ENCODE data around the gene CTSE. TPM values are rescaled to one million over a fixed set of nuclear protein-coding genes. Genes with fewer than 3 reads are reported as not detected.
A peak's percentile ranks its signal among the peaks of the same experiment; 100 is the strongest.

CTSE gene
- total and polyA plus RNA-seq, 2 of the 8 experiments (the other 6 are each of a cell fraction or from before 2014, with no cell fraction given): 0.03 TPM; not detected in 1

DNA sequence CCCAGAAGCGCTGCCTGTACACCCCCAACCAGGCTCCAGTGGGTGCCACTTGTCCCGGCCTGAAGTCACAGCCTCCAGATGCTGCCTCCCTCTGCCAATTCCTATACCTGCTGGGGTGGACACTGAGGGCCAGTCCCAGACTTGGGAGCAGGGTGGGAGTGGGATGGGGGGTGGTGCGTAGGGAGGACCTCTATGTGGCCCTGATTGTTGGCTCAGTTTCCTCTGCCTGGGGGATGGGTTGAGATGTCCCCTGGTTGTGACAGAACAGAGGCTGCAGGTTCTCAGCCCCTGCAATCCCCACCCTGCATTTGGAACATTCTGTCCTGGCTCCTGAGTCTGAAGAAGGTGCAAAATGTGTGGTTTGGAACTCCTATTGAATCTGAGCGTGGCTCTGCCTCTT is 47.7 kb downstream of the CTSE start:
- Histone ChIP-seq H3K27ac (ENCODE audit: low read depth, low read length) (no peak overlapping the region), H3K36me3 (ENCODE audit: control insufficient read depth in 2 of 4, insufficient read depth in 4 of 4, low read length in 3 of 4) (no peaks in the 10 kb centered on the region; a peak in 1 of 8 replicates), H2BK12ac (ENCODE audit: low read depth, low read length) (no peak overlapping the region), H3K4ac (replicated peaks; ENCODE audit: insufficient read length, low read depth, low read length) (no peak overlapping the region), H2BK5ac (ENCODE audit: low read depth, low read length) (no peak overlapping the region), H3K79me2 (ENCODE audit: control insufficient read depth in 1 of 2, insufficient read depth in 2 of 2, low read length in 2 of 2) (no peaks in the 10 kb centered on the region), H3K23ac (ENCODE audit: insufficient read length) (no peak overlapping the region), H3K4me2 (ENCODE audit: insufficient read depth in 1 of 2, low read depth in 2 of 2, low read length in 2 of 2) (no peak overlapping the region), H2BK20ac (ENCODE audit: low read length) (no peak overlapping the region), H3K9me3 (ENCODE audit: insufficient read depth in 2 of 2, low read depth in 1 of 2, low read length in 1 of 2) (peaks cover 0 to 4% of the 10 kb centered on the region in 2 experiments; a peak in 1 of 4 replicates), H4K8ac (ENCODE audit: extremely low read depth, insufficient read depth, low read length) (no peak overlapping the region), H2AFZ (ENCODE audit: low read length) (no peak overlapping the region), H2BK120ac (replicated peaks; ENCODE audit: low read depth, low read length) (no peak overlapping the region), H3K56ac (replicated peaks; ENCODE audit: insufficient read length, low read depth, low read length) (no peak overlapping the region), H4K5ac (ENCODE audit: insufficient read length, low read depth, low read length) (no peak overlapping the region), H3K79me1 (ENCODE audit: low read depth, low read length) (peaks cover 5% of the 10 kb centered on the region), H3K14ac (ENCODE audit: insufficient read length) (no peak overlapping the region), H4K91ac (replicated peaks; ENCODE audit: insufficient read length, low read length) (no peak overlapping the region), H4K20me1 (replicated peaks in 1 of 2; ENCODE audit: control insufficient read depth in 1 of 2, insufficient read depth in 2 of 2, low read length in 2 of 2) (peaks cover 0 to 27% of the 10 kb centered on the region in 2 experiments), H3K4me3 (ENCODE audit: extremely low read depth in 1 of 4, insufficient read depth in 2 of 4, low read depth in 3 of 4, low read length in 4 of 4) (no peak overlapping the region), H2BK15ac (ENCODE audit: low read length) (no peak overlapping the region), H3K23me2 (ENCODE audit: low read depth, low read length) (peaks cover 27% of the 10 kb centered on the region), H2AK5ac (ENCODE audit: low read depth, low read length) (no peak overlapping the region), H3K18ac (ENCODE audit: extremely low read depth, low read length) (no peak overlapping the region), H3K4me1 (replicated peaks in 1 of 4; ENCODE audit: control insufficient read depth in 3 of 4, insufficient read depth in 4 of 4, low read length in 3 of 4) (no peaks in the 10 kb centered on the region; a peak in 2 of 7 replicates), H3K27me3 (replicated peaks in 1 of 4; ENCODE audit: control insufficient read depth in 3 of 4, extremely low read depth in 1 of 4, insufficient read depth in 3 of 4, low read length in 3 of 4) (no peaks in the 10 kb centered on the region; a peak in 1 of 7 replicates), H3K9ac (replicated peaks in 1 of 4; ENCODE audit: extremely low read depth in 1 of 4, low read depth in 3 of 4, low read length in 3 of 4) (peak overlapping the region in 1 of 4 experiments; percentile 16; a peak in 1 of 7 replicates)
- ChIA-PET CTCF (ENCODE audit: partially characterized antibody) (interaction anchor here (1.3 to 13.6 kb wide), 19 partner anchors 8 to 317 kb away, joined by 3 to 394 read pairs (median 22); no protein-coding TSS in a partner anchor), POLR2A (ENCODE audit: partially characterized antibody) (no interaction called here)
- DNase-seq (ENCODE audit: low read depth in 1 of 2, low spot score in 2 of 2): no peak
- FAIRE-seq: no peak
- WGBS, 2 experiments (ENCODE audit: extremely low coverage in 1 of 2, insufficient coverage in 1 of 2, insufficient read length in 1 of 2, insufficient replicate concordance in 2 of 2, low coverage in 1 of 2, low lambda C conversion rate in 2 of 2, missing lambda C conversion rate in 1 of 2): 92% methylated on average over 4 of the region's 4 CpGs; no CpG with 5 or more reads in 1 of the 2 experiments
- TF ChIP-seq SP2 (IDR thresholded peaks at IDR 0.05; ENCODE audit: low read length) (no peak), BCL11A (IDR thresholded peaks at IDR 0.05; ENCODE audit: low read depth in 2 of 2, low read length in 2 of 2) (no peak), POU5F1 (IDR thresholded peaks at IDR 0.05; ENCODE audit: low read depth, low read length) (no peak), SRF (IDR thresholded peaks at IDR 0.05; ENCODE audit: low read depth, low read length) (no peak), POLR2A (IDR thresholded peaks at IDR 0.05; ENCODE audit: control extremely low read depth in 1 of 2, low read depth in 2 of 2, low read length in 2 of 2) (no peak), EGR1 (IDR thresholded peaks at IDR 0.05; ENCODE audit: borderline replicate concordance, low read depth, low read length) (no peak), RAD21 (IDR thresholded peaks at IDR 0.05 in 1 of 2, conservative IDR thresholded peaks at IDR 0.05 in 1 of 2; ENCODE audit: low read depth in 2 of 2, low read length in 2 of 2) (no peak), CBX8 (IDR thresholded peaks at IDR 0.05; ENCODE audit: borderline replicate concordance, low read depth, low read length) (no peak), ZNF274 (IDR thresholded peaks at IDR 0.05; ENCODE audit: borderline replicate concordance, extremely low read depth, low read length) (no peak), SIN3A (conservative IDR thresholded peaks at IDR 0.05 in 1 of 2, IDR thresholded peaks at IDR 0.05 in 1 of 2; ENCODE audit: low read depth in 1 of 2, low read length in 2 of 2) (no peak), CHD1 (IDR thresholded peaks at IDR 0.05; ENCODE audit: low read depth, low read length) (no peak)
- TF ChIP-seq, protein P1, sequence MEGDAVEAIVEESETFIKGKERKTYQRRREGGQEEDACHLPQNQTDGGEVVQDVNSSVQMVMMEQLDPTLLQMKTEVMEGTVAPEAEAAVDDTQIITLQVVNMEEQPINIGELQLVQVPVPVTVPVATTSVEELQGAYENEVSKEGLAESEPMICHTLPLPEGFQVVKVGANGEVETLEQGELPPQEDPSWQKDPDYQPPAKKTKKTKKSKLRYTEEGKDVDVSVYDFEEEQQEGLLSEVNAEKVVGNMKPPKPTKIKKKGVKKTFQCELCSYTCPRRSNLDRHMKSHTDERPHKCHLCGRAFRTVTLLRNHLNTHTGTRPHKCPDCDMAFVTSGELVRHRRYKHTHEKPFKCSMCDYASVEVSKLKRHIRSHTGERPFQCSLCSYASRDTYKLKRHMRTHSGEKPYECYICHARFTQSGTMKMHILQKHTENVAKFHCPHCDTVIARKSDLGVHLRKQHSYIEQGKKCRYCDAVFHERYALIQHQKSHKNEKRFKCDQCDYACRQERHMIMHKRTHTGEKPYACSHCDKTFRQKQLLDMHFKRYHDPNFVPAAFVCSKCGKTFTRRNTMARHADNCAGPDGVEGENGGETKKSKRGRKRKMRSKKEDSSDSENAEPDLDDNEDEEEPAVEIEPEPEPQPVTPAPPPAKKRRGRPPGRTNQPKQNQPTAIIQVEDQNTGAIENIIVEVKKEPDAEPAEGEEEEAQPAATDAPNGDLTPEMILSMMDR (IDR thresholded peaks at IDR 0.05; ENCODE audit: control extremely low read depth in 1 of 3, insufficient read depth in 1 of 3, low read depth in 1 of 3, low read length in 3 of 3): no peak

Data from H1 (cell line).